Measurements from ENCODE around the gene RASAL1. TPM values are rescaled to one million over a fixed set of nuclear protein-coding genes. Genes with fewer than 3 reads are reported as not detected.

Gene RASAL1
- total and polyA plus RNA-seq, 11 donors, result not detected

DNA sequence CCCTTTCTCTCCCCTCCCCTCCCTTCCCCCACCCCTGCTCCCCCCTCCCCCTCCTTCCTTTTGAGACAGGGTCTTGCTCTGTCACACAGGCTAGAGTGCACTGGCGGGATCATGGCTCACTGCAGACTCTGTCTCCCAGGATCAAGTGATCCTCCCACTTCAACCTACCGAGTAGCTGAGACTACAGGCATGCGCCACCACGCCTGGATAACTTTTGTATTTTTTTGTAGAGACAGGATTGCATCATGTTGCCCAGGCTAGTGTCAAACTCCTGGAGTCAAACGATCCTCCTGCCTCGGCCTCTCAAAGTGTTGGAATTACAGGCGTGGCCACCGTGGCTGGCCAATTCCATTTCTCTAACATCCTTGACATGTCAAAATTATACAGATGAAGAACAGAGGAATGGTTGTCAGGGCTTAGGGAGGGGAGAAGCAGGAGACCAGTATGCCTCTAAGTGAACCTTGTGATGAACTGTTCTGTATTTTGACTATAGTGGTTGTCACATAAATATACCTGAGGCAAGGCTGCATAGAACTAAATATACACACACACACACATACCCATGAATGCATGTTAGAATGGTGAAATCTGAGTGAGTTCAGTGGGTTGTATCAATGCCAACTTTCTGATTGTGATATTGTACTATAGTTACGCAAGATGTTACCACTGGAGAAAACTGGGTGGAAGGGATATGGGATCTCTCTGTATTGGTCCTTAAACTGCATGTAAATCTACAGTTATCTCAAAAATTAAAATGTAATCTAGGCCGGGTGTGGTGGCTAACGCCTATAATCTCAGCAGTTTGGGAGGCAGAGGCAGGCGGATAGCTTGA, 10.4 kb upstream of the RASAL1 start:
- Histone ChIP-seq H3K9me3 (peaks cover 0 to 7% (median 0%) of the 10 kb centered on the region in 12 donors), H3K4me1 (peaks cover 0 to 23% (median 5%) of the 10 kb centered on the region in 12 donors), H3K27ac (no peak overlapping the region), H3K36me3 (no peaks in the 10 kb centered on the region), H3K4me3 (no peak overlapping the region), H3K27me3 (peaks cover 0 to 14% (median under 1%) of the 10 kb centered on the region in 9 donors)
- TF ChIP-seq, protein P1, sequence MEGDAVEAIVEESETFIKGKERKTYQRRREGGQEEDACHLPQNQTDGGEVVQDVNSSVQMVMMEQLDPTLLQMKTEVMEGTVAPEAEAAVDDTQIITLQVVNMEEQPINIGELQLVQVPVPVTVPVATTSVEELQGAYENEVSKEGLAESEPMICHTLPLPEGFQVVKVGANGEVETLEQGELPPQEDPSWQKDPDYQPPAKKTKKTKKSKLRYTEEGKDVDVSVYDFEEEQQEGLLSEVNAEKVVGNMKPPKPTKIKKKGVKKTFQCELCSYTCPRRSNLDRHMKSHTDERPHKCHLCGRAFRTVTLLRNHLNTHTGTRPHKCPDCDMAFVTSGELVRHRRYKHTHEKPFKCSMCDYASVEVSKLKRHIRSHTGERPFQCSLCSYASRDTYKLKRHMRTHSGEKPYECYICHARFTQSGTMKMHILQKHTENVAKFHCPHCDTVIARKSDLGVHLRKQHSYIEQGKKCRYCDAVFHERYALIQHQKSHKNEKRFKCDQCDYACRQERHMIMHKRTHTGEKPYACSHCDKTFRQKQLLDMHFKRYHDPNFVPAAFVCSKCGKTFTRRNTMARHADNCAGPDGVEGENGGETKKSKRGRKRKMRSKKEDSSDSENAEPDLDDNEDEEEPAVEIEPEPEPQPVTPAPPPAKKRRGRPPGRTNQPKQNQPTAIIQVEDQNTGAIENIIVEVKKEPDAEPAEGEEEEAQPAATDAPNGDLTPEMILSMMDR (IDR thresholded peaks at IDR 0.05), result no peak
- TF ChIP-seq POLR2A (IDR thresholded peaks at IDR 0.05), result no peak
- 74 to 76% (median 75%) methylated on average over 12 of the region's 12 CpGs for WGBS, 4 donors
- intact Hi-C loops (cut with DNase I), result no loop called here
- ATAC-seq (no peak), DNase-seq (peak in 2 of 5 donors; percentile 6 to 7)

DNA sequence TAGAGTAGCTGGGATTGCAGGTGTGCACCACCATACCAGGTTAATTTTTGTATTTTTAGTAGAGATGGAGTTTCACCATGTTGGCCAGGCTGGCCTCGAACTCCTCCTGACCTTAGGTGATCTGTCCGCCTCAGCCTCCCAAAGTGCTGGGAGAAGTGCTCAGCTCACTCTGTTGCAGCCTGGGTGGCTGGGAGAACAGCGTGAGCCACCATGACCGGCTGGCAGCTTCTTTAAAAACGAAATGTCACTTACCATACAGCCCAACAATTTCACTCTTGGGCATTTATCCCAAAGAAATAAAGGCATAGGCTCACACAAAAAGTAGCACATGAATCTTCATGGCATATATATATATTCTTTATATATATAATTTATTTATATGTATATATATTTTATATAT, 9.2 kb upstream of the RASAL1 start:
- Histone ChIP-seq H3K36me3 (no peaks in the 10 kb centered on the region), H3K27me3 (peaks cover 0 to 5% (median 0%) of the 10 kb centered on the region in 9 donors), H3K4me3 (no peak overlapping the region), H3K27ac (no peak overlapping the region), H3K4me1 (peaks cover 0 to 23% (median 5%) of the 10 kb centered on the region in 12 donors), H3K9me3 (peaks cover 0 to 7% (median 0%) of the 10 kb centered on the region in 12 donors)
- DNase-seq (peak in 2 of 5 donors; percentile 2 to 3), ATAC-seq (no peak)
- intact Hi-C loops (cut with DNase I), result no loop called here
- TF ChIP-seq, protein P1 (IDR thresholded peaks at IDR 0.05), result no peak
- no peak for TF ChIP-seq POLR2A (IDR thresholded peaks at IDR 0.05)
- WGBS, 4 donors, result 75 to 81% (median 77%) methylated on average over 5 of the region's 5 CpGs

DNA sequence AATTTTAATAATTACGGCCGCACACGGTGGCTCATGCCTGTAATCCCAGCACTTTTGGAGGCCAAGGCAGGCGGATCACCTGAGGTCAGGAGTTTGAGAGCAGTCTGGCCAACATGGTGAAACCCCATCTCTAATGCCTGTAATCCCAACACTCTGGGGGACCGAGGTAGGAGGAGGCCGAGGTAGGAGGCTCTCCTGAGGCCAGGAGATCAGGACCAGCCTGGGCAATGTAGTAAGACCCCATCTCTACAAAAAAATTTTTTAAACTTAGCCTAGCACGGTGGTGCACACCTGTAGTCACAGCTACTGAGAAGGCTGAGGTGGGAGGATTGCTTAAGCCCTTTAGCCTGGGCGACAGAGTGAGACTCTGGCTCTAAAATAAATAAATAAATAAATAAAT, 8.4 kb upstream of the RASAL1 start:
- H3K9me3 ChIP-seq, result peaks cover 0 to 7% (median 0%) of the 10 kb centered on the region in 12 donors
- 83 to 91% (median 88%) methylated on average over 8 of the region's 8 CpGs for WGBS, 4 donors
- no peaks in the 10 kb centered on the region for H3K27me3 ChIP-seq
- intact Hi-C loops (cut with DNase I), result no loop called here
- TF ChIP-seq, protein P1 (IDR thresholded peaks at IDR 0.05), result no peak
- no peak for TF ChIP-seq POLR2A (IDR thresholded peaks at IDR 0.05)
- no peak for ATAC-seq
- no peak overlapping the region for H3K4me3 ChIP-seq
- peak in 2 of 5 donors; percentile 3 to 8 for DNase-seq
- no peaks in the 10 kb centered on the region for H3K36me3 ChIP-seq
- no peak overlapping the region for H3K27ac ChIP-seq
- peaks cover 0 to 23% (median 0%) of the 10 kb centered on the region in 12 donors for H3K4me1 ChIP-seq

DNA sequence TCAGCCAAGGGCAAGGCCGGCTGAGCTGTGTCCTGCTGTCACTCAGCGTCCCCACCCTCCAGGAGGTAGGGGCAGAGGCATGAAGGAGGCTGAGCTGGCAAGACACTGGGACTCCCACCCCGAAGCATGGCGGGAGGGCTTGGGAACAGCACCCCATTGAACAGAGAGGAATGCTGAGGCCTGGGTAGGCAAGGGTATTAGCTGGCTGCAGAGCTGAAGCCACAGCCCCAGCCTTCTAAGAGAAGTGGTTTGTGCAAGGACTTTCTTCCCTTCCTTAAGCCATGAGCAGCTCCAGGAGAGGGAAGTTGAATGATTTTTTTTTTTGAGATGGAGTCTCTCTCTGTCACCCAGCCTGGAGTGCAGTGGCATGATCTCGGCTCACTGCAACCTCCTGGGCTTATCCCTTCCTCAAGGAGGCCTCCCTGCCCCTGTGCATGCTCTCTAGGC, 7.3 kb upstream of the RASAL1 start:
- DNase-seq (no peak), ATAC-seq (peak in 3 of 4 donors; percentile 30 to 58 (median 47))
- H3K36me3 ChIP-seq, result no peaks in the 10 kb centered on the region
- H3K4me3 ChIP-seq, result no peak overlapping the region
- H3K27ac ChIP-seq, result peak overlapping the region in 1 of 12 donors; percentile 88
- WGBS, 4 donors, result 57 to 80% (median 71%) methylated on average over 5 of the region's 5 CpGs
- H3K27me3 ChIP-seq, result peaks cover 0 to 3% (median 0%) of the 10 kb centered on the region in 9 donors
- peaks cover 0 to 7% (median 0%) of the 10 kb centered on the region in 12 donors for H3K9me3 ChIP-seq
- peaks cover 0 to 23% (median 0%) of the 10 kb centered on the region in 12 donors for H3K4me1 ChIP-seq
- intact Hi-C loops (cut with DNase I), result no loop called here
- no peak for TF ChIP-seq POLR2A (IDR thresholded peaks at IDR 0.05)
- TF ChIP-seq, protein P1 (IDR thresholded peaks at IDR 0.05), result no peak

All from heart left ventricle (tissue), 16 donors.